GM19467 (cell line): ENCODE data around the gene PARVA.
"Not testable (repeated sequence)": the region's sequence is repeated elsewhere in the genome, so short reads cannot be mapped to it uniquely, and the experiment has no call there.

Experiments used
- ATAC-seq: cut with Tn5 transposase; IDR thresholded peaks from one replicate; pipeline ENCODE4 v1.9.1; 2021; ENCODE audit warnings: mild to moderate bottlenecking, moderate library complexity; ENCODE audit not compliant: unreplicated experiment

The PARVA gene

DNA sequence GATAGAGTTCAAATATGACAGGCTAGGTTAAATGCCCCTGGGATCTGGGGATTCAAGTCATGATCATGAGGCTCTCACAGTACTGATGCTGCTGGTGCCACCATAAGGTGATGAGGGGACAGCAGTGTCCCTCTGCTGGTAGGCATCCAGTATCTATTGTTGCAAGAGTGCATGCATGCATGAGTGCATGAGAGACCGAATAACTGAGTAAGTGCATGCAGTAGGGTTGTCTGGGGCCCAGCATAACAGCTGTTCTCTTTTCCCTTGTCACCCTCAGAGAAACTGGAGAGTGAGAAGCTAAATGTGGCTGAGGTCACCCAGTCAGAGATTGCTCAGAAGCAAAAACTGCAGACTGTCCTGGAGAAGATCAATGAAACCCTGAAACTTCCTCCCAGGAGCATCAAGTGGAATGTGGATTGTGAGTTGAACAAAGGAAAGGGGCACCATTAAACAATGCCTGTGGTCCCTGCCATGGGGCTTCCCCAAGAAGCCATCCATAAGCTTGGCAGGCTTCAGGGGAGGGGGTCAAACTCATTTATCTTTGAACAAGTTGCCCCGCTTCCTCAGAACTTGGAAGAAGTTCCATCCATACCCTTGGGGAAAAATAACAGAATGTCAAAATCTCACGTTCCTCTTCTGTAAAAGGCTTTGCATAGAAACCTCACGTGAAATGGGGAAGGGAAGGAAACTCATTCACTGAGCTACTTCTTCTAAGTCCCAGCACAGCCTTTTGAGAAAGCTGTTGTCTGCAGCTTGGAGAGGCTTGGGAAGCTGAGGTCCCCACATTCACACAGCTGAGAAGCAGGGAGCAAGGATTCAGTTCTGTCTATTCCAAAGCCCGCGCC lies 119.0 kb downstream of the PARVA start:
- no peak for ATAC-seq

DNA sequence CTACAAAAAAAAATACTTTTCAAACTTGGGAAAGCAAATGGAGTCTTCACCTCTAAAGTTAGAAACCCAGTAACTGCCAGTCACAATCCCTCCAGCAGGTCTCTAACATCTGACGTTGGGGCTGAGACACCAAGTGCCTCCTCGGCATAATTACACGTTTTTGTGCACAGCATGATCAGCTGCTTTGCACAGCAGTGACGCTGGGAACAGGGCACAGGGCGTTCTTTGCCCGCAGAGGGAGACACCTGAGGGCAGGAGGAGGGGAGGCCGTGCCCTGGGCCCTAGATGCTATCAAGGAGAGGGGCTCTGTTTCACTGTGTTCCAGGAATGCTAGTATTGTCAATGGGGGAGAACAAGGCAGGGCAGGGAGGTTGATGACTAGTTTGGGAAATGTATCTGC lies 120.1 kb downstream of the PARVA start:
- no peak for ATAC-seq

DNA sequence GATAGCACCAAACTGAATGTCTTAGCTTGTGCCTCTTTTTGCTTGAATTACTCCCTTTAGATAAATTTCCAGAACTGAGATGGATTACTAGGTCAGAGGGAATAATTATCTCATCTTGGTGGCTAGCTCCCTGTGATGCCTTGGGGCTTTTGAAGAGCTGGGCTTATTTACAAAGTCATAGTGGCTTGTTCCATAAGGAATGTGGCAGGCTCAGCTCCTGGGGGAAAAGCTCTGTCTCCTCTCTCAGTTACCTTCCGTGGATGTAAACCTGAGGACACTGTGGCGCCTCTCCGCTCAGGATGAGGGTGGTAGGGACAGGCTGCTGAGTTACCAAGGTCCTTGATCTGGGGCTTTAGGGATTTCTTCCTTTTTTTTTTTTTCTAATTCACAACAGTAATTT lies 121.7 kb downstream of the PARVA start:
- no peak for ATAC-seq

DNA sequence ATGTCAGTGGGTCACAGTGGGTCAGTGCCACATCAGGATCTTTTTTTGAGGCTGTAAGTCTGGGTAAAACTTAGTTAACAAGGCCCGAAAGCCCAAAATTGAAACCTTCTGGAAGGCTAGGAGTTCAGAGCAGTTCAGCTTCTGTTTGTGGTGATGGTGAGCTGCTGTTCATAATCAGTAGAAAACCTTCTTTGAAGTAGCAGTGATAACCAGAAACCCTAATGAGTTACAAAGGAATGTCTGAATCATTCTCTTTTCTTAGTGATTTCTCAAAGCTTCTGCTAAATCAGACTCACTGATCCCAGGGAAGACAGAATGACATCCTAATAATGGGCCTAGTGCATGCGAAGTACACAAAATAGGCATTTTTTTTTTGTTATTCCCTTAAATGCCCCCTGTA lies 124.7 kb downstream of the PARVA start:
- no peak for ATAC-seq

- ATAC-seq, result no peak
Observed at GRCh38 chr11:12503039-12503484, 125.7 kb downstream of the PARVA start.

GRCh38 chr11:12503886-12504285 lies 126.5 kb downstream of the PARVA start:
- ATAC-seq, result no peak

DNA sequence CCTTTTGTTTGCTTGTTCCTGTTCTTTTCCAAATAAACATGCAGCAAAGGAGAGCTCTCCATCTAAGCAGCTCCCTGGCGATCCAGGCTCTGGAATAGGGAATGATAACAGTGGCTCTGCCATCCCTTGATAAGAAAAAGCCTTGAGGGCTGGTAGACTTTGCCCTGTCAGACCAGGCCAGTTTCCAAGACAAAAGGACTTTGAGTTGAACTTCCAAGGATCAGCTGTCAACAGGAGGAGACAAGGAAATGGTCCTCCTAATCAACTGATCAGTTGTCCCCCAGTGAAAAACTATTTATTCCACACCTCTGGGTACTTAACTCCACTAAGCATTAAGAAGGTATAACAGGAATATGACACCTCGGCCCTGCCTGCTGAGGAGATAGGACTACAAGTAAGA lies 127.8 kb downstream of the PARVA start:
- ATAC-seq, result no peak

- no peak for ATAC-seq
Observed at GRCh38 chr11:12506404-12506921, 129.1 kb downstream of the PARVA start.

GRCh38 chr11:12507391-12507790 lies 130.0 kb downstream of the PARVA start:
- ATAC-seq, result no peak

GRCh38 chr11:12508151-12508751 lies 130.9 kb downstream of the PARVA start:
- no peak for ATAC-seq

DNA sequence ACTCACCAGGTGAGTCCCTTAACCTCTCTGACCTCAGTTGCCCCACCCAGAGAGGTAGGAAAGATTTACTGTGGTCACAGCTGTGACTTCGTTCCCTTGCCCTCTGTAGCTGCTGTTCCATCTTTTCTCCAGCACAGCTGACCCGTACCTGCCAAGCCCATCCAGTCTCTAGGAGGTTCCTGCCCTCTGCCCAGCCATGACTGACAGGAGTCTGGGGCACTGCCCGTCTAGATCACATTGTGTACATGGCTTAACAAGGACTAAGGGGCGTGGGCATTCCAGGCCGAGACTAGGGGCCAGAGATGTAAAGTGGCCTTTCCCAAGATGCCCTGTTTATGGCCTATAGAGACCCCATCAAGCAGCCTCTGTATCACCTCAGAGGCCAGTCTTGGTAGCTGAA lies 132.0 kb downstream of the PARVA start:
- ATAC-seq, result no peak

DNA sequence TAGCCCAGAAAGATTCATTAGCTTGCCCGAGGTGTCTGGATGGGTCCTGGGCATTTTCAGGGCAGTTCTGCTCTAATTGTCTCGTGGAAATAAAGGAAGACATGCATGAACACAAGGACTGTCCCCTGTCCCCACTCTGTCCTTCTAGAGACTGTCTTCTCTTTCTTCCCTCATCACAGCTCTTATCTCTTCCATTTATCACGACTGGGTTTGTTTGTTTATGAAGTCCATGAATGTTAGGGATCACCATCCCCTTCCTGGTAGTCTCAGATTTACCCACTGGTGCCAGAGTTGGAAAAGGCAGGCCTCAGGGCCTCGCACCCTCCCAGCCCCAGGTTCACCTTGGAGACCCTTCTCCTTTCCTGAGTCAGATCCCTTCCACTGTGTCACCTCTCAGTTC lies 134.8 kb downstream of the PARVA start:
- no peak for ATAC-seq

DNA sequence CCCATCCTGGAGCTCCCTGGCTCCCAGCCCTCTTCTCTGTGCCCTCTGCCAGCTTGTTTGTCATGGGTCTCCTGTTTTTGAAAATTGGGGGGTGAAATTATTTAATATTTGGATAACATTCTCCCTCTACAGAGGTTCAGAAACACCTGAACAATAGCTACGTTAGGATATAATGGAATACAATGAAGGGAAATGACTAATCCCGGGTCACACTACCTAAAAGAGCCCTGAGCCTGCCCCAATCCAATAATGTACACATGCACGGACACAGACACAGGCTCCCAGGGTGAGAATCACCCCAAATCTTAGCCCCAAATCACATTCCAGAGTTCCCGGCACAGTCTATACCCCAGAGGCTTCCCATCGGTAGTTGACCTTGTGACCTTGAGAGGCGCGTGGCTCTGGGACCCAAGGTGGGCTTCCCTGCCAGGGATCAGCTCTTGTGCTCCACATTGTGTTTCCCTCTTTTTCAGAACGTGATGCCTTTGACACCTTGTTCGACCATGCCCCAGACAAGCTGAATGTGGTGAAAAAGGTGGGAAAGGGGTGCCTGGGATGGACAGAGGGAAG lies 135.5 kb downstream of the PARVA start:
- ATAC-seq, result no peak

GRCh38 chr11:12516387-12517105 lies 139.2 kb downstream of the PARVA start:
- ATAC-seq, result no peak

GRCh38 chr11:12517306-12517705 lies 139.9 kb downstream of the PARVA start:
- ATAC-seq, result no peak

DNA sequence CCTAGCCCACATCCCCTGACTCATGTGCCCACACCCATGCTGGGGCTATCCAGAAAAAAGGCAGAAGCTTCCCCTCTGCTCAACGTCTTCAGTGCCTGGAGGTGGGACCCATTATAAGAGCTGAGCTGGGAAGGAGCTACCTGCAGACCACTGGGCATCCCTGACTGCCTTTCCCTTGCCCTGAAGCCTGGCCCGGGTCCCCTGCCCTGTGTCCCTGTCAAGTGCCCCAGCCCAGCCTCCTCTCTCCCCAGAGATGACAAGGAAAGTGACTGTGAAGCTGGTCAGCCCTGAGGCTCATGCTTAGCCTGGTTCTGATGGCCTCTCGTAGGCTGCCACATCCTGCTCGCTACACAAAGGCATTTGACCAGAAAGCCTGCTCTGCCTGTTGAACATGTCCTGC lies 140.4 kb downstream of the PARVA start:
- ATAC-seq, result no peak

GRCh38 chr11:12518606-12519385 lies 141.4 kb downstream of the PARVA start:
- ATAC-seq, result no peak

- no peak for ATAC-seq
Observed at GRCh38 chr11:12520054-12520453, 142.7 kb downstream of the PARVA start.

GRCh38 chr11:12520576-12520975 lies 143.2 kb downstream of the PARVA start:
- ATAC-seq, result not testable (repeated sequence)

- no peak for ATAC-seq
Observed at GRCh38 chr11:12523180-12523924, 146.0 kb downstream of the PARVA start.
